Measurements from ENCODE around the gene RCAN2.

DNA sequence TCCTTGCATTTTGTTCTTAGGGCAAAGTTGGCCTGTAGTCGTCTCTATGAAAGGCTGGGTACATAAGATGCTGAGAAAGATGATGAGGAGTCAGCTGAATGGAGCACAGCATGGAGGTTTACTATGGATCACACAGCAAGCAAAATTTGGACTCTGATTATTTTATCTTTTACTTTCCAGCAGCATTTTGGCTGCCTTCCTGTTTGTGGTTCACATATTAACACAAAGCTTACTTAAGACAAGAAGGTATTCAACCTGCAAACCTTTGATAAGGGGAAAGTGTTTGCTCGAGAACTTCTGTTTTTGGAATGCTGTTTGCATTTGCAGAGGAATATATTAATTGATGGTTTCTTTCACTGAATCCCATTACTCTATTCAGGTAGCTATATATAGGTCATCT is 217.3 kb downstream of the RCAN2 start:
- TF ChIP-seq, protein P1, sequence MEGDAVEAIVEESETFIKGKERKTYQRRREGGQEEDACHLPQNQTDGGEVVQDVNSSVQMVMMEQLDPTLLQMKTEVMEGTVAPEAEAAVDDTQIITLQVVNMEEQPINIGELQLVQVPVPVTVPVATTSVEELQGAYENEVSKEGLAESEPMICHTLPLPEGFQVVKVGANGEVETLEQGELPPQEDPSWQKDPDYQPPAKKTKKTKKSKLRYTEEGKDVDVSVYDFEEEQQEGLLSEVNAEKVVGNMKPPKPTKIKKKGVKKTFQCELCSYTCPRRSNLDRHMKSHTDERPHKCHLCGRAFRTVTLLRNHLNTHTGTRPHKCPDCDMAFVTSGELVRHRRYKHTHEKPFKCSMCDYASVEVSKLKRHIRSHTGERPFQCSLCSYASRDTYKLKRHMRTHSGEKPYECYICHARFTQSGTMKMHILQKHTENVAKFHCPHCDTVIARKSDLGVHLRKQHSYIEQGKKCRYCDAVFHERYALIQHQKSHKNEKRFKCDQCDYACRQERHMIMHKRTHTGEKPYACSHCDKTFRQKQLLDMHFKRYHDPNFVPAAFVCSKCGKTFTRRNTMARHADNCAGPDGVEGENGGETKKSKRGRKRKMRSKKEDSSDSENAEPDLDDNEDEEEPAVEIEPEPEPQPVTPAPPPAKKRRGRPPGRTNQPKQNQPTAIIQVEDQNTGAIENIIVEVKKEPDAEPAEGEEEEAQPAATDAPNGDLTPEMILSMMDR (IDR thresholded peaks at IDR 0.05), result no peak
- no peak for TF ChIP-seq EZH2 (IDR thresholded peaks at IDR 0.05; ENCODE audit: borderline replicate concordance, insufficient read depth, low read depth, low read length, poor library complexity, severe bottlenecking)

All from B cell (primary cell).